ACC112 (cell line): Measurements from ENCODE around the gene CBFA2T2.

Experiments
- H2AFZ ChIP-seq: fragments of 200-600 bp; sonication (generic); one replicate; pipeline ENCODE4 v1.6.0; 2017; ENCODE audit warnings: antibody characterized with exemption, low read length; ENCODE audit not compliant: unreplicated experiment
- H3K27ac ChIP-seq: fragments of 200-600 bp; sonication (generic); 2 replicates; pipeline ENCODE4 v1.5.1; 2014; ENCODE audit warnings: low read depth, mild to moderate bottlenecking, antibody characterized with exemption, low read length, moderate library complexity
- H3K27me3 ChIP-seq: fragments of 200-600 bp; sonication (generic); 2 replicates; pipeline ENCODE4 v1.6.1; 2014; ENCODE audit warnings: mild to moderate bottlenecking, antibody characterized with exemption, low read length, moderate library complexity, mixed read lengths; ENCODE audit not compliant: insufficient read depth
- H3K36me3 ChIP-seq: fragments of 200-600 bp; sonication (generic); 2 replicates; pipeline ENCODE4 v1.6.1; 2016; ENCODE audit warnings: mild to moderate bottlenecking, antibody characterized with exemption, low read length, moderate library complexity, mixed read lengths; ENCODE audit not compliant: insufficient read depth
- H3K4me1 ChIP-seq: fragments of 200-600 bp; sonication (generic); one replicate; pipeline ENCODE4 v1.6.1; 2016; ENCODE audit warnings: low read length, mixed read lengths; ENCODE audit not compliant: insufficient read depth, unreplicated experiment, control insufficient read depth
- H3K4me3 ChIP-seq: fragments of 200-600 bp; sonication (generic); 2 replicates; pipeline ENCODE4 v1.5.1; 2014; ENCODE audit warnings: mild to moderate bottlenecking, low read depth, low read length
- H3K79me2 ChIP-seq: fragments of 200-600 bp; sonication (generic); one replicate; pipeline ENCODE4 v1.6.0; 2016; ENCODE audit warnings: low read length; ENCODE audit not compliant: control insufficient read depth, unreplicated experiment, insufficient read depth

The CBFA2T2 gene

DNA sequence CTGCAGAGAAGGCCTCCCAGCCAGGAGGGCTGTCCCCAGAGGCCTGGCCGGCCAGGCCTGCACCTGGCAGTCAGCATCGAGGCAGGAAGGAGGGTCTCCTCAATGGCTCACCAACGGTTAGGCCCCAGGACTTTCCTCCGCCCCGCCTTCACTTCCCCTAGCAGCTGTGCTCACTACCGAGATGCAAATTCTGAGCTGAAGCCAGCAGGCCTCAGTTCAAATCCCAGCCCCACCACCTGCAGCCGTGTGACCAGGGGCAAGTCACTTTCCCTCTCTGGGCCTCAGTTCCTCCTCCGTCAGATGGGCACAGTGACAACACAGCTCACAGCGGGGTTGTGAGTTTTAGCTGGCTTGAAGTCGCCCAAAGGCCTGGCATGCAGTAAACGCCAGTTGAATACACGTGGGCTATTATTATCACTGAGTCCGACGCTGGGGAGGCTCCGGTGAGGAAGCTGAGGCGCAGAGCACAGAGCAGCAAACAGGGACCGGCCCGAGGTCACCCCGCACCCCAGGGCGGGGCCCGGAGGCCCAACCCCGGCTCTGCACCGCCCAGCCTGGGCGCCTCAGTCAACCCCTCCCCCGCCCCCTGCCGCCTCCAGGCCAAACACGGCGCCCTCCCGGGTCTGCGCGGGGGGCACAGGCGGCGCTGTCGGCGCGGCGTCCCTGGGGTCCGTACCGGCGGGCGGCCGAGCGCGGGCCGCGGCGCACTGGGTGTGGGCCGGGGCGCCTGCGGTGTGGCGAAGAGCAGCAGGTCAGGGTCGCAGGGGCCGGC, 195.6 kb downstream of the CBFA2T2 start:
- Histone ChIP-seq H3K4me1 (peaks cover 58% of the 10 kb centered on the region), H2AFZ (peak overlapping the region; percentile 51), H3K79me2 (peaks cover 30% of the 10 kb centered on the region), H3K36me3 (no peaks in the 10 kb centered on the region), H3K27ac (peak overlapping the region; percentile 45; the same call in 1 of the 2 replicates), H3K4me3 (peak overlapping the region; percentile 91), H3K27me3 (no peaks in the 10 kb centered on the region)

DNA sequence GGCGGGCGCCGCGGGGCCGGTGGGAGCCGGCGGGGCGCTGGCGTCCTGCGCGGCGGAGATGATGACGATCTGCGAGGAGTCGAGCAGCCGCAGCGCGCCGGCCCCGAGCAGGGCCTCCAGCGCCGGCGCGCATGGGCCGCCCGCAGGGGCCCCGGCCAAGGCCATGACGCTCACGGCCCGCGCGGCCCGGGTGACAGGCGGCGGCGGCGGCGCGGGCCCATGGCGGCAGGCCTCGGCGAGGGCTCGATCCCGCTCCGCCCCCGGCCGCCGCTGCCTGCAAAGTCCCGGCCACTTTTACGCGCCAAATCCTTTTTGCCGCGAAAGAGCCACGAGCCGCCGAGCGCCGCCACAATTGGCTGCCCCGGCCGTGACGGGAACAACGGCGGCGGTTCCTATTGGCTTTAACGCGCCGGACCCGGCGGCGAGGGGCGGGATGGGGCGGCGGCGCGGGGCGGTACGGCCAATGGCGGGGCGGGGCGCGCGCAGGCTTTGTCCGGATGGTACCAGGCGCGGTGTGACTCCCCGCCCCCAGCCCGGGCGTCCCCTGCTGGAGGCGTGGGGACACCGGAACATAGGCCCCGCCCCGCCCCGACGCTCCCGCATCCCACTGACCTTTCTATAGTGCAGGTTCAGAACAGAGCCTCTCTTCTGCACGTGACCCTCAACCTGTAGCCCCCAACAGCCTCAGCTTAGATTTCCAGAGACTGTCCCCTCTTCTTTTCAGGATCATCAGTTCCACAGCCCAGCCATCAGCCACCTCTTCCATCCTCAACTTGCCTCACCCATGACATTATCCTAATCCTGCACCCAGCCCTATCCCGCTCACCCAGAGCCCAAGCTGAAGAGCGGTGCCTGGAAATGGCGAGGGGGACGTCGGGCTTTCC, 196.4 kb downstream of the CBFA2T2 start, which contains the start of gene E2F1:
E2F1 (minus strand) TSS at position 286 of the 884 bp plus-strand sequence; CDS start at position 165, 121 bp downstream.
- Histone ChIP-seq H3K4me1 (peaks cover 54% of the 10 kb centered on the region), H3K36me3 (no peaks in the 10 kb centered on the region), H2AFZ (peak within 1 kb of the TSS; percentile 51), H3K27ac (peak within 1 kb of the TSS; percentile 45; the same call in 1 of the 2 replicates), H3K4me3 (peak within 1 kb of the TSS; percentile 91), H3K79me2 (peaks cover 30% of the 10 kb centered on the region), H3K27me3 (no peaks in the 10 kb centered on the region)

- H3K27me3 ChIP-seq: no peaks in the 10 kb centered on the region
- H3K27ac ChIP-seq: peak overlapping the region; percentile 27; the same call in 1 of the 2 replicates
- H2AFZ ChIP-seq: peak overlapping the region; percentile 26
- no peaks in the 10 kb centered on the region for H3K36me3 ChIP-seq
- H3K4me3 ChIP-seq: peak overlapping the region; percentile 40
- H3K79me2 ChIP-seq: peaks cover 25% of the 10 kb centered on the region
- peaks cover 52% of the 10 kb centered on the region for H3K4me1 ChIP-seq
Measured at GRCh38 chr20:33686984-33687366, 197.1 kb downstream of the CBFA2T2 start.

GRCh38 chr20:33687370-33687915, 197.5 kb downstream of the CBFA2T2 start:
- Histone ChIP-seq H3K27ac (0 out of 2 replicates have a peak overlapping the region, but pooled peaks have one; percentile 27), H3K27me3 (no peaks in the 10 kb centered on the region), H3K36me3 (no peaks in the 10 kb centered on the region), H2AFZ (no peak overlapping the region), H3K79me2 (peaks cover 21% of the 10 kb centered on the region), H3K4me3 (no peak overlapping the region), H3K4me1 (peaks cover 49% of the 10 kb centered on the region)

GRCh38 chr20:33687993-33688937, 198.4 kb downstream of the CBFA2T2 start:
- peaks cover 47% of the 10 kb centered on the region for H3K4me1 ChIP-seq
- H2AFZ ChIP-seq: no peak overlapping the region
- H3K79me2 ChIP-seq: peaks cover 19% of the 10 kb centered on the region
- no peaks in the 10 kb centered on the region for H3K27me3 ChIP-seq
- H3K4me3 ChIP-seq: no peak overlapping the region
- H3K27ac ChIP-seq: no peak overlapping the region
- no peaks in the 10 kb centered on the region for H3K36me3 ChIP-seq

DNA sequence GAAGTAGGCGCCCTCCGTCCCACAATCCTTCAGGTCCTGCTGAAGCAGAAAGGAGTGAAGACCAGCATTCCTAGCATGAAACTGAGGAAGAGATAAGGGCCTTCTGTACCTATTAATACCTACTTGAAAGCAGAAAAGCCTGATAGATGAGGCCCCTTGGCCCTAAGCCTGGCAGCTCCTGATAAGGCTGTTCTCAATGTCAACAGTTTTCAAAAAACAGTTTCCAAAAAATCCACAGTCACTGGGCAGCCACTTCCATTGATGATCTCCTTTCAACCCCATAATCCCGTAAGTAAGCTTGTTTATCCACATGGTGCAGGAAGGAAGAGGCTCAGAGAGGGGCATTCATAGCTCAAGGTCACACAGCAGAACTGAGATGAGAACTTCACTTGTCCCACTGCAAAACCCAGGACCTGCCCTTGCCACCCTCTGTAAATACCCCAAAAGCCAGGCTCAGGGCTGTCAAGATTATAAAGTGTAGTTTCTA, 199.1 kb downstream of the CBFA2T2 start:
- no peak overlapping the region for H3K27ac ChIP-seq
- H3K4me1 ChIP-seq: peaks cover 45% of the 10 kb centered on the region
- H3K4me3 ChIP-seq: no peak overlapping the region

DNA sequence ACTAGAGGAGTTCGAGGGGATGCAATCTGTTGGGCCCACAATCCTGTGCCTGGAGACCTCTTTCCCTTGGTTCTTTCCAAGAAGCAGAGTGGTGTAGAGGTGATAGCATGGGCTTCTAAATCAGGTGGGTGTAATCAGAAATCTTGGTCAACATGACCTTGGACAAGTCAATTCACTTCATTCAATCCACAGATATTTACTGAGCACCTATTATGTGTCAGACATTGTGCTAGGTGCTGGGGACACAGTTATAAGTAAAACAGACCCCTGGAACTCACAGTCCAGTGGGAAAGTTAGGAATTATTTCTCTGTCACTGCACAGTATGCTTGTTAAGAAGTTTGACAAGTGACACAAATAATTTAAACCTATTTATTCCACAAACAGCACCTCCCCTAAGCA, 199.6 kb downstream of the CBFA2T2 start:
- no peaks in the 10 kb centered on the region for H3K27me3 ChIP-seq
- peaks cover 12% of the 10 kb centered on the region for H3K79me2 ChIP-seq
- H2AFZ ChIP-seq: no peak overlapping the region
- no peaks in the 10 kb centered on the region for H3K36me3 ChIP-seq
- H3K4me1 ChIP-seq: peaks cover 40% of the 10 kb centered on the region
- peak overlapping the region; percentile 33 for H3K27ac ChIP-seq
- H3K4me3 ChIP-seq: peak overlapping the region; percentile 1; the same call in 1 of the 2 replicates

More for the DNA sequence above, 199.1 kb downstream of the CBFA2T2 start:
- no peaks in the 10 kb centered on the region for H3K36me3 ChIP-seq
- peaks cover 17% of the 10 kb centered on the region for H3K79me2 ChIP-seq
- no peaks in the 10 kb centered on the region for H3K27me3 ChIP-seq
- H2AFZ ChIP-seq: no peak overlapping the region

DNA sequence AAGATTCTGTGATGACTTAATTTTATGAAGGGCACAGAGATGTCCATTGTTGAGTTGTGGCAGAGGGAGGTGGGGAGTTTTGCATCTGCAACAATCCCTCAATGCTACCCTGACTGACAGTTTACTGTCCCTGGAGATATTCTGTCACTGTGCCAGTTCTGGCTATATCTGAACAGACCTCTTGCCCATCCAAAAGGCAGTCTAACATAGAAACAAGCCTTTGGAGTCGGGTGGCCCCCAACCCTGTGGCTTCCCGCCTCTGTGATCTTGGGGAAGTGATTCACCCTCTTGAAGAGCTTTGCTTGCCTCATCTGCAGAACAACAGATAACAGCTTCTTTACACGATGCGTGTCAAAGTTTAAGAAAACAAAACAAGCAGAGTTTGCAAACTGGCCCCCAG, 200.1 kb downstream of the CBFA2T2 start:
- H3K27me3 ChIP-seq: no peaks in the 10 kb centered on the region
- no peak overlapping the region for H2AFZ ChIP-seq
- H3K27ac ChIP-seq: peak overlapping the region; percentile 33
- peaks cover 7% of the 10 kb centered on the region for H3K79me2 ChIP-seq
- H3K36me3 ChIP-seq: no peaks in the 10 kb centered on the region
- H3K4me3 ChIP-seq: peak overlapping the region; percentile 1; the same call in 1 of the 2 replicates
- H3K4me1 ChIP-seq: peaks cover 35% of the 10 kb centered on the region

DNA sequence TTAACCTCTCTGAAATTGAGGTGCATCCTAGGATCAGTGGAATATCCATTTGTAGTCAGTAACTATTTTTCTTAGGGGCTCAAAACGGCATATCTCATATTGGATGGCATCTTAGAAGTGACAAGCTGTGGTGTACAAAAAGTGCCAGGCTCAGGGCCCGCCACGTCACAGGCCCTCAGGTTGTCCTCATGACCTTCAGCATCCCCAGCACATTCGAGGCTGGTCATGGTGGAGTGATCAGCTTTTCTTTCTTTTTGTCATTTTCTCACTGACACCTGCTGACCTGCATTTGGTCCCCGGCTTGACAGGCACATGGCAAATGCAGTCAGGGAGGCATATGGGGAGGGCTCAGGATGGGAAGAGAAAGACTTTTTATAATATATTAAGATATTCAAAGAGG, 203.4 kb downstream of the CBFA2T2 start:
- H3K27me3 ChIP-seq: no peaks in the 10 kb centered on the region
- peaks cover 20% of the 10 kb centered on the region for H3K4me1 ChIP-seq
- no peak overlapping the region for H2AFZ ChIP-seq
- no peaks in the 10 kb centered on the region for H3K79me2 ChIP-seq
- no peak overlapping the region for H3K27ac ChIP-seq
- no peak overlapping the region for H3K4me3 ChIP-seq
- no peaks in the 10 kb centered on the region for H3K36me3 ChIP-seq
